Skeletal muscle tissue (tissue), 4 donors: Measurements from ENCODE around the gene ABCG1. TPM values are rescaled to one million over a fixed set of nuclear protein-coding genes. Genes with fewer than 3 reads are reported as not detected.

Source experiments
- H3K27ac ChIP-seq: one replicate; pipeline ENCODE4 v1.7.0; 2013; ENCODE audit warnings: mild to moderate bottlenecking, low read depth, low read length, inconsistent platforms
- H3K27me3 ChIP-seq, 3 donors: one replicate each; pipeline ENCODE4 v1.7.0; 2013; ENCODE audit warnings: low read length in 3 of 3; ENCODE audit not compliant: control insufficient read depth in 3 of 3, insufficient read depth in 3 of 3
- H3K36me3 ChIP-seq, 3 donors: one replicate each; pipeline ENCODE4 v1.7.0; 2013; ENCODE audit warnings: low read length in 3 of 3; ENCODE audit not compliant: control insufficient read depth in 3 of 3, insufficient read depth in 3 of 3
- H3K4me1 ChIP-seq, 3 donors: one replicate each; pipeline ENCODE4 v1.7.0; 2013; ENCODE audit warnings: low read length in 3 of 3, mild to moderate bottlenecking in 3 of 3; ENCODE audit not compliant: control insufficient read depth in 3 of 3, insufficient read depth in 3 of 3
- H3K4me3 ChIP-seq, 3 donors: one replicate each; pipeline ENCODE4 v1.7.0; 2013; ENCODE audit warnings: low read length in 3 of 3
- H3K9ac ChIP-seq, 3 donors: one replicate each; pipeline ENCODE4 v1.7.0; 2013; ENCODE audit warnings: low read length in 3 of 3, mild to moderate bottlenecking in 3 of 3, moderate library complexity in 2 of 3, low read depth in 1 of 3
- H3K9me3 ChIP-seq, 3 donors: one replicate each; pipeline ENCODE4 v1.7.0; 2013; ENCODE audit warnings: low read length in 3 of 3; ENCODE audit not compliant: control insufficient read depth in 3 of 3
- total RNA-seq: library from RNA; depleted of rRNA; stranded (reverse); fragments of >200 nt; gene quantifications from one replicate; pipeline ENCODE4 v1.2.3, GENCODE V29; 2014
- donor health status: Osteomylitis.

The ABCG1 gene
- total RNA-seq, 1 donor from 2014 or later = 20.4 TPM

GRCh38 chr21:42191696-42192595 lies 27.0 kb upstream of the ABCG1 start:
- Histone ChIP-seq H3K9me3 (no peaks in the 10 kb centered on the region), H3K9ac (no peak overlapping the region), H3K4me1 (peaks cover 7 to 12% (median 9%) of the 10 kb centered on the region in 3 donors), H3K4me3 (no peak overlapping the region), H3K27ac (no peak overlapping the region), H3K27me3 (peaks cover 0 to 7% (median 0%) of the 10 kb centered on the region in 3 donors), H3K36me3 (no peaks in the 10 kb centered on the region)

GRCh38 chr21:42193131-42193671 lies 25.7 kb upstream of the ABCG1 start:
- peaks cover 3% of the 10 kb centered on the region in 3 donors for H3K4me1 ChIP-seq

DNA sequence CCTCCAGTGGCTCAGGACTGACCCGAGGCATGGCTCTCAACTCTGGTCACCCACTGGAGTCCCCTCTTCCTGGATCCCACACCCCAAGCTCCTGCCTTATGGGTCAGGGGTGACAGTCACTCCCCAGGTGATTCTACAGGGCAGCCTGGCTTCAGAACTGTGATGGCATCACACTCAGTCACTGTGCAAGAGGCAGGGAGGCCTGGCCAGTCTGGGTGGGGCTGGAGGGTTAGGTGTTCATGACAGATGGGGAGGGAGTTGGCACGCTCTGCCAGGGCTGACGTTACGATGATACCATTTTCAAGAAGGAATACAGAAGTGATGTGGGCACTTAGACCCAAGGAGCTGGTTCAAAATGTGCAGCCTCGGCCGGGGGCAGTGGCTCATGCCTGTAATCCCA lies 25.2 kb upstream of the ABCG1 start:
- Histone ChIP-seq H3K9me3 (no peaks in the 10 kb centered on the region), H3K27me3 (peaks cover 0 to 7% (median 0%) of the 10 kb centered on the region in 3 donors), H3K9ac (no peak overlapping the region), H3K4me3 (no peak overlapping the region), H3K4me1 (peaks cover 0 to 2% (median under 1%) of the 10 kb centered on the region in 3 donors), H3K27ac (no peak overlapping the region), H3K36me3 (no peaks in the 10 kb centered on the region)

More at GRCh38 chr21:42193131-42193671, 25.7 kb upstream of the ABCG1 start:
- Histone ChIP-seq H3K4me3 (no peak overlapping the region), H3K36me3 (no peaks in the 10 kb centered on the region), H3K27ac (no peak overlapping the region), H3K9me3 (no peaks in the 10 kb centered on the region), H3K27me3 (peaks cover 0 to 7% (median 0%) of the 10 kb centered on the region in 3 donors), H3K9ac (no peak overlapping the region)

DNA sequence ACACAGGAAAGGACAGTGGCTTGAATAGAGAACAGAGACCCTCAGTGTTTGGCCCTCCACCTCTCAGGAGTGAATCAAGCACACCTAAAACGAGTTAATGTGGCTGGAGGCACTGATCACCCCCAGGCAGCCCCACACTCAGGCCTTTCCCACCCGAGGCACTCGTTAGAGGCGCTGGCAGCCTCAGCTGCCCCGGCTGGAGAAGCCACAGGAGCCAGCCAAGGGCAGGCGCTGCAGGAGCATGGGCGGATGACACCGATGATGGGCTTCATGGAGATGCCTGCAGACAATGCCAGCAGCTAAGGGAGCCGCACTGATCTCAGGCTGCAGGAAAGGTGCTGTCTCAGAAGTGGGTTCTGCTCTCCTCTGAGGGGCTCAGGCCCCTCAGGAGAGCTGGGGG lies 24.1 kb upstream of the ABCG1 start:
- Histone ChIP-seq H3K27ac (no peak overlapping the region), H3K9me3 (no peaks in the 10 kb centered on the region), H3K36me3 (no peaks in the 10 kb centered on the region), H3K9ac (no peak overlapping the region), H3K4me3 (no peak overlapping the region), H3K27me3 (peaks cover 0 to 7% (median 0%) of the 10 kb centered on the region in 3 donors), H3K4me1 (peaks cover 3 to 5% (median 4%) of the 10 kb centered on the region in 3 donors)

GRCh38 chr21:42195378-42196031 lies 23.4 kb upstream of the ABCG1 start:
- H3K4me3 ChIP-seq = no peak overlapping the region

GRCh38 chr21:42198929-42199867 lies 19.7 kb upstream of the ABCG1 start:
- Histone ChIP-seq H3K4me1 (peaks cover 5 to 8% (median 7%) of the 10 kb centered on the region in 3 donors), H3K9ac (peak overlapping the region in 1 of 3 donors; percentile 7), H3K4me3 (no peak overlapping the region), H3K27me3 (no peaks in the 10 kb centered on the region), H3K9me3 (no peaks in the 10 kb centered on the region), H3K27ac (no peak overlapping the region), H3K36me3 (no peaks in the 10 kb centered on the region)

More at GRCh38 chr21:42195378-42196031, 23.4 kb upstream of the ABCG1 start:
- H3K27ac ChIP-seq = no peak overlapping the region
- H3K36me3 ChIP-seq = no peaks in the 10 kb centered on the region
- H3K27me3 ChIP-seq = peaks cover 0 to 7% (median 0%) of the 10 kb centered on the region in 3 donors
- no peak overlapping the region for H3K9ac ChIP-seq
- H3K4me1 ChIP-seq = peaks cover 5 to 8% (median 7%) of the 10 kb centered on the region in 3 donors
- no peaks in the 10 kb centered on the region for H3K9me3 ChIP-seq

DNA sequence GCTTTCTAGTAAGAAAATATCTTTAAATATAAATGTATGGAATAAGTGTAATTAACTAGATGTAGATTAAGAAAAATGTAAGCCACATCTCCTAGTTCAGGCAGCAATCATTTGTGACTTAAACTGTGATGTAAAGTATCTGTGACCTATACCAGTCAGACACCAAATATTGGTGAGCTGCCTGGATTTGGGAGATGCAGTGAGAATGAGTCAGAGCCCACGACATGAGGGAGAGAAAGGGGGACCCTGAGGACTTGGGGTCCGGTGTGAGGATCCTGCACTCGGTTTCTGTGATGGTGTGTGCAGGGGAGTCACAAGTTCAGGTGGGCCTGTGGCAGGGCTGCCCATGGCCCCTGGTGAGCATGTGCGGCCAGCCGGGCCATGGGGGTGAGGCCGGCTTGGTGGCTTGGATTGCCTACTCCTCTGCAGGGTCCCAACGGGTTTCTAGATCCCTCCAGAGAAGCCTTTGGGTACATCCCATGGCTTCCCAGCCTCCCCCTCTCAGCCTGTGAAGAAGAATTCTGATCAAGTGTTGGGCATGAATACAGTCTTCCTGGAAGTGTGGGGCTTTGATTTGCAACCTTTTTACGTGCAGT lies 19.0 kb upstream of the ABCG1 start:
- no peaks in the 10 kb centered on the region for H3K27me3 ChIP-seq
- no peaks in the 10 kb centered on the region for H3K36me3 ChIP-seq
- H3K9me3 ChIP-seq = no peaks in the 10 kb centered on the region
- H3K9ac ChIP-seq = no peak overlapping the region
- H3K4me3 ChIP-seq = no peak overlapping the region
- H3K4me1 ChIP-seq = peaks cover 5 to 8% (median 7%) of the 10 kb centered on the region in 3 donors
- H3K27ac ChIP-seq = no peak overlapping the region

- Histone ChIP-seq H3K4me3 (no peak overlapping the region), H3K27me3 (no peaks in the 10 kb centered on the region), H3K4me1 (peaks cover 5 to 8% (median 7%) of the 10 kb centered on the region in 3 donors), H3K27ac (no peak overlapping the region), H3K9me3 (no peaks in the 10 kb centered on the region), H3K9ac (no peak overlapping the region), H3K36me3 (no peaks in the 10 kb centered on the region)
These were observed 17.9 kb upstream of the ABCG1 start for GRCh38 chr21:42200906-42201614.
